Fibroblast of pulmonary artery (primary cell): ENCODE data around the gene SLC7A6OS.

Experiments used
- DNase-seq: peaks from one replicate; pipeline ENCODE4 v3.0.0-alpha.2; 2010; ENCODE audit warnings: low read depth
- H3K4me3 ChIP-seq: replicated peaks from 2 replicates; pipeline ENCODE4 v1.5.1; 2011; ENCODE audit warnings: low read depth, mild to moderate bottlenecking, control low read depth, low read length, moderate library complexity
- CTCF ChIP-seq: IDR thresholded peaks from 2 replicates; pipeline ENCODE4 v1.5.1; 2011; ENCODE audit warnings: mild to moderate bottlenecking, control low read depth, low read length, inconsistent platforms; ENCODE audit errors: missing control alignments

Gene SLC7A6OS

GRCh38 chr16:68319185-68319908 lies 8.6 kb upstream of the SLC7A6OS start:
- H3K4me3 ChIP-seq: no peak overlapping the region
- DNase-seq: no peak
- TF ChIP-seq CTCF: no peak

- no peak for TF ChIP-seq CTCF
- H3K4me3 ChIP-seq: no peak overlapping the region
- no peak for DNase-seq
Measured at GRCh38 chr16:68313116-68313515, 2.4 kb upstream of the SLC7A6OS start.

- no peak for TF ChIP-seq CTCF
- peak; percentile 20 for DNase-seq
Measured at GRCh38 chr16:68310437-68310773, 341 bp downstream of the SLC7A6OS start.

GRCh38 chr16:68309799-68310198 lies 947 bp downstream of the SLC7A6OS start:
- no peak for DNase-seq

More at GRCh38 chr16:68310437-68310773, 341 bp downstream of the SLC7A6OS start:
- peak overlapping the region; percentile 98 for H3K4me3 ChIP-seq

GRCh38 chr16:68306633-68307032 lies 4.1 kb downstream of the SLC7A6OS start:
- no peak for TF ChIP-seq CTCF

More at GRCh38 chr16:68309799-68310198, 947 bp downstream of the SLC7A6OS start:
- H3K4me3 ChIP-seq: peak overlapping the region; percentile 98
- TF ChIP-seq CTCF: no peak

GRCh38 chr16:68300734-68301459 lies 9.8 kb downstream of the SLC7A6OS start:
- peak; percentile 39 for DNase-seq
- no peak for TF ChIP-seq CTCF
- H3K4me3 ChIP-seq: no peak overlapping the region

More at GRCh38 chr16:68306633-68307032, 4.1 kb downstream of the SLC7A6OS start:
- no peak overlapping the region for H3K4me3 ChIP-seq
- no peak for DNase-seq
